GM04503 (cell line): Measurements from ENCODE around the gene SHISAL2A.

Source experiments
- DNase-seq: peaks from one replicate; pipeline ENCODE4 v3.0.0-alpha.2; 2012; ENCODE audit warnings: low read depth

The SHISAL2A gene

GRCh38 chr1:52621950-52622349 lies 11.0 kb upstream of the SHISAL2A start:
- no peak for DNase-seq

- no peak for DNase-seq
These were observed 9.2 kb upstream of the SHISAL2A start for GRCh38 chr1:52623812-52624211.

- DNase-seq = no peak
These were observed 5.9 kb upstream of the SHISAL2A start for GRCh38 chr1:52627028-52627427.

GRCh38 chr1:52628614-52629324 lies 4.2 kb upstream of the SHISAL2A start:
- DNase-seq = no peak

GRCh38 chr1:52629325-52629643 lies 3.7 kb upstream of the SHISAL2A start:
- DNase-seq = no peak

GRCh38 chr1:52629667-52630066 lies 3.3 kb upstream of the SHISAL2A start:
- DNase-seq = no peak

- DNase-seq = no peak
These were observed 1.1 kb upstream of the SHISAL2A start for GRCh38 chr1:52631759-52632331.

- no peak for DNase-seq
These were observed 355 bp downstream of the SHISAL2A start for GRCh38 chr1:52633291-52633754.

GRCh38 chr1:52634111-52634510 lies 1.1 kb downstream of the SHISAL2A start:
- no peak for DNase-seq

- DNase-seq = no peak
These were observed 2.5 kb downstream of the SHISAL2A start for GRCh38 chr1:52635321-52636089.

- DNase-seq = no peak
These were observed 4.0 kb downstream of the SHISAL2A start for GRCh38 chr1:52636721-52637695.

GRCh38 chr1:52637946-52638345 lies 5.0 kb downstream of the SHISAL2A start:
- DNase-seq = no peak

- no peak for DNase-seq
These were observed 7.7 kb downstream of the SHISAL2A start for GRCh38 chr1:52640697-52641096.

GRCh38 chr1:52641307-52641706 lies 8.3 kb downstream of the SHISAL2A start:
- no peak for DNase-seq

GRCh38 chr1:52645261-52645660 lies 12.3 kb downstream of the SHISAL2A start:
- DNase-seq = no peak

GRCh38 chr1:52651904-52652303 lies 18.9 kb downstream of the SHISAL2A start:
- DNase-seq = no peak

- DNase-seq = no peak
These were observed 20.4 kb downstream of the SHISAL2A start for GRCh38 chr1:52653207-52653849.

GRCh38 chr1:52654063-52654462 lies 21.1 kb downstream of the SHISAL2A start:
- DNase-seq = no peak

- no peak for DNase-seq
These were observed 24.7 kb downstream of the SHISAL2A start for GRCh38 chr1:52657702-52658101.

- no peak for DNase-seq
These were observed 25.8 kb downstream of the SHISAL2A start for GRCh38 chr1:52658795-52659194.

GRCh38 chr1:52659356-52659755 lies 26.4 kb downstream of the SHISAL2A start:
- DNase-seq = no peak
